HK-2 (cell line): Measurements from ENCODE around the gene RAB2B.

ENCODE experiments used
- DNase-seq: peaks from one replicate; pipeline ENCODE4 v3.0.0-alpha.2; 2018; ENCODE audit not compliant: unreplicated experiment

RAB2B gene

GRCh38 chr14:21476925-21477681 is at the start of gene RAB2B, which contains the start of gene TOX4:
Gene RAB2B, minus strand, starts transcription at chr14:21476959. Its CDS starts 87 bp downstream, at chr14:21476872.
Gene TOX4, plus strand, starts transcription at chr14:21477195. Its CDS starts 84 bp downstream, at chr14:21477279.
- DNase-seq, result peak; percentile 96

- peak; percentile 54 for DNase-seq
Measured at GRCh38 chr14:21525962-21526671, 49.4 kb upstream of the RAB2B start, which contains the start of gene SALL2. Gene SALL2, minus strand, starts transcription at chr14:21526346. Its CDS starts 219 bp downstream, at chr14:21526127.

DNA sequence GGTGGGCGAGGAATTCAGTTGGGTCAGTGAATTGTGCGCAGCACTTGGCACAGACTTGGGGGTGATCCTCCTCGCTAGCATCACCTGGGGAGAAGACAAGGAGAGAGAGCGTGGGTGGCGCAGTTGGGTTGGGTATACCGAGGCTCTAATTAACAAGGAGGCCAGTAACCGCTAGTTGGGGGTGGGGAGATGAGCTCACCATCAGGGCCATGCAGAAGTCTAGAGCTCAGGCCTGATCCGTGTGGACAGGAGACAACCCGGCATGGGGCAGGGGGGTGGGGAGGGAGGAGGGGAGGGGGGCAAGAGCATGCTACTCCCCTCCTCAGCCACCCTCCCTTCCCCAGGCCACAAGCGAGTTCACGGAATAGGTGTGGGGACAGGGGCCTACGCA is 48.8 kb upstream of the RAB2B start:
- DNase-seq, result no peak

DNA sequence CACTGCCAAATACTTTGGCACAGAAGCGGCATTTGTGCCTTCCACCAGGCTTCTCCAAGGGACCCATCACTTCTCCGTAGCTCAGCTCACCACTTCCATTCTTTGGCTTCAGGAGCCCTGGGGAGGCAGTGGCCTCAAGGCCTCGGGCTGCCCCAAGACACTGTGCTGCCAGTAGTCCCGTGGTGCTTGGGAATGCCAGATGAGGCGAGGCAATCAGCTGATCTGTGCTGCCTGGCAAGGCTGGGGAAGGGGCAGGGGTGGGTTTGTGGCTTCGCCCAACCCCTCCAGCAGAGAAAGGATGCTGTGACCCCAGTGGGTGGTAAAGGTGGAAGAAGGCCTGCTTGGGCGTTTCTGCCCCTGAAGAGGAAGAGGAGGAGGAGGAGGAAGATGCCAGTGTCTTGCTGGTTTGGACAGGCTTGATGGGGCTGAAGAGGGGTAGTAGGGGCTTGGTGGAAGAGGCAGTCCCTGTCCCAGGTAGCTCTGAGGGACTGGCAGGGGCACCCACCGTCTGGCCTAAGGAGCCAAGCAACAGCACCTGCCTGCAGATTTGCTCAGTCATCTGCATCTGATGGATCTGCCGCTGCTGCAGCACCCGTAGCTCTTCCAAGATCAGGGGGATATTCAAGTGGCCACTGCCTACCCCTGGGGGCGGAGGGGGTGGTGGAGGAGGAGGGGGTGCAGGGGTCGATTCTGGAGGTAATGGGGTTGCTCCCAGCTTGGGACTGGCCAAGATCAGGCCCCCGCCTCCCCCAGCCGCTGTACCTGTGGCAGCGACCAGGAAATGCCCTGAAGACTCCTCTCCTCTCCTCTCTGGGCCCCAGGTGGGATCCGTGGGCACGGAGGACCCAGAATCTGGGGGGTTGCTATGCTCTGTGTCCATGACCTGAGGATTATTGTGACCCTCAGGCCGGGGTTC is 48.1 kb upstream of the RAB2B start:
- DNase-seq, result no peak

GRCh38 chr14:21523203-21523602 is 46.4 kb upstream of the RAB2B start:
- DNase-seq, result no peak

DNA sequence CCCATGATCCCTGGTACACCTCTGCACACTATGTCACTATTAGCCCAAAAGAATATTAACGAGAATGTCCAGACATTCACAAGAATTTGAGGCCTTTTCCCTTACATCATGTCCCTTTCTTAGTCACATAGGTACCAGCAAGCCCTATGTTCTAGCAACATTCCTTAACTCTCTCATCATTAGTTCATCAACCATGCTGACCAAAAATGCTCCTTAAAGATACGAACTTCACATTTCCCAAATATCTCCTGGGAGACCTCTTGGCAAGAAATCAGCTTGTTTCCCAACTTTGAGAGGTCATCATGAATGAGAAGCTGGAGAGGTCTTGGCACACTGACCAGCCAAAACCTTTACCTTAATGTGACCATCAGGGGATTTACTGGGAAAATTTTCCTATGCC is 44.7 kb upstream of the RAB2B start:
- no peak for DNase-seq

- no peak for DNase-seq
Measured at GRCh38 chr14:21520767-21521166, 44.0 kb upstream of the RAB2B start.

- DNase-seq, result no peak
Measured at GRCh38 chr14:21518725-21519124, 42.0 kb upstream of the RAB2B start.

DNA sequence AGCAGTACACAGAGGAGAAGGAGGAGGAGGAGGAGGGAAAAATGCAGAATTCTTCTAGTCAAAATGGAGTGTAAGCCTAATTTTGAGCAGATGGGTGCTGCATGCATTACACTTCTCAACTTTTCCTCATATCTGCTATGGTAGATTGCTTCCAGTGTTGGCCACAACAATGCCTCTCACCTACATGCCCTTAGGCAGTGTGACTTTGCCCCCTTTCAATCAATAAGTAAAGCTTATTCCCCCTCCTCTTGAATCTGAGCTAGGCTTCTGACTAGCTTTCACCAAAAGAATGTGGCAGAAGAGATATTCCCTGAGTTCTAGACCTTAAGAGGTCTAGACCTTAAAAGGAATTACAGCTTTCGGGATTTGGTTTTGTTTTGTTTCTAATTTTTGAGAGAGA is 37.6 kb upstream of the RAB2B start:
- no peak for DNase-seq

- peak; percentile 96 for DNase-seq
Measured at GRCh38 chr14:21510735-21511657, 34.2 kb upstream of the RAB2B start, which contains the start of gene METTL3. Gene METTL3, minus strand, starts transcription at chr14:21511340. Its CDS starts 117 bp downstream, at chr14:21511223.

GRCh38 chr14:21509432-21510143 is 32.8 kb upstream of the RAB2B start:
- no peak for DNase-seq

GRCh38 chr14:21506557-21506956 is 29.8 kb upstream of the RAB2B start:
- DNase-seq, result no peak

DNA sequence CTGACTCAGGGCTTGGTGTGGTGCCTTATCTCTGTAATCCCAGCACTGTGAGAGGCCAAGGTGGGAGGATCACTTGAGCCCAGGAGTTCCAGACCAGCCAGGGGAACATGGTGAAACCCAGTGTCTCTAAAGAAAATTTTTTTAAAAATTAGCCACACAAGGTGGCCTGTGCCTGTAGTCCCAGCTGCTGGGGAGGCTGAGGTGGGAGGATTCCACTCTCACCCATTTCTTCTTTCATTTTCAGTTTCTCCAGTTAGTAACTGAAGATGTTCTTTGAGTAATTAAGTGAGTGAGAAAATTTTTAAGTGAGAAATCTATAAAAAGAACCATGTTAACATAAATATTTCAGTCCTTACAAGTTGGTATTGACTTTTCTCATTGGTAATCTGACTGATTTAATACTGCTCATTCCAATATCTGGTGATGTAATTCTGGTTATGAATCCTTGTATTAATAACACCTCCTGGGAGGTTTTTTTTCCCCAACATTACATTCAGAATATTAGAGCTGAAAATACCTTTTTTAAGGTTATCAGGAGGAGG is 28.3 kb upstream of the RAB2B start:
- no peak for DNase-seq

DNA sequence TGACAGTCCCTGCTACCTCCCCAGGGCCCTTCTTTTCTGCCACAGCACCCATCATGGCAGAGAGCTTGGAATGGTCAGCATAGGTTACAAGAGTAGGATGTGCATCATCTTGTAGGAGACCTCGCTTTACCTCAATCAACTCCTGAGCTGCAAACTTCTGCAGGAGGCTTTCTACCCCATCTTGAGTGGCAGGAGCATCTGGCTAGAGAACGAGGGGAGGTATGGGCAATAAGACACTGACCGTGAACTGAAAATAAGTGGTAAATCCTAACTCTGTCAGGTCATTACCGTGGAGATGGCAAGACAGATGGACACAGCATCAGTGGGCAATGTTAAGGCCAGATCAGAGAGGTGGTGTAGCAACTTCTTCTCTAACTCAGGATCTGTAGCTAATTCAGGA is 26.6 kb upstream of the RAB2B start:
- DNase-seq, result no peak

DNA sequence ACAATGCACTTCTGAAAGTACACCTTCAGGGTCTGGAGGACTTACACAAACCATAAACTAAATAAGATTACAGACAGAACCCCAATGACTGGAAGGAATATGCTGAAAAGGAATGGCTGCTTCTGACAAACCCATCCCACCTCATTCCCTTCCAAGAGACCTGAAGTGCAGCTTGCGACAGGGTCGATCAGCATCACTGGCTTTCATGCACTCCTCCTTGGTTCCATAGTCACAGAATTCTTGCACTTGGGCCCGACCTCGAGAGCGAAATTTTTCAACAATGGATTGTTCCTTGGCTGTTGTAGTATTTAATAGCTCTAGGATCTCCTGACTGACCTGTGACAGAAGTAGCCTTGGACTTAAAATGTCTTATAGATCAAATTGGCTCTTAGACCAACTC is 24.8 kb upstream of the RAB2B start:
- DNase-seq, result no peak

DNA sequence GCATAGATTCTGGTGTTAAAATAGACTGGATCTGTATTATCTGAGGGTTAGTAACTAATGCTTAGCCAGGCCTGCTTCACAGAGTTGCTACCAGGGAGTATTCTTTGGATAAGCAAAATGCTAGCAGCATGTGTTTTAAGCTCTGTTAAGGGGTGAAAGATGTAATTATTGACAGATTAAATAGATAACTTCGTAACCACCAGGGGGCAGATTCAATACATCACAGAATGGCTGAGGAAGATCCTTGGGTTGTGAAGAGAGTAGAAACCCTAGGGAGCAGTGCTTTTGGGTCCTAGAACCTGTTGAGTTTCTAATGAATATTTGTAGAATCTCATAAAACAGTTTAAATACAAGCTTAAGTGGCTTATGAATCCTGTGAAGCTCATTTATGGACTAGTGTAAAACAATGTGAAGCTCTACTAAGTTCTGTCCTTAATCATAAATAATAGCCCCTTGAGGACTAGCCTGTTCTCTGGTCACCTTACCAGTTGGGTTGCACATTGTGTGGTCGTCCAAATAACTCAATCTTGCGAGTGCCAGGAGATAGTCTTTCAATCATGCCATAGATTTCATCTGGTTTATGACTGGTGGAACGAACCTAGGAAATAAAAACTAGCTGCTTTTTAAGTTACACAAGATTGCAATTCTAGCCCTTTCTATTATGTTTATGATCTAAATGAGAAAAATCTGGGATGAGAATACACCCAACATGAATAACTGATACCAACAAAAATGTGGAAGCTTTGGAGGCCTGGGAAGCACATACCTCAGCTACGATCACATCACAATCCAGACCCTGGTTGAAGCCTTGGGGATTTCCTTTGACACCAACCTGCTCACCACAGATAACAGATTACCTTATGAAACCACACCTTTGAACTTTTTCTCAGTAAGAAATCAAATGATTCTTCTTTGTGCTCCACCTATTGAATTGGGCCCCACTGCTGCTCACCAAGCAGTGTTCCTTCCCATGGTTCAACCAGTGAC is 22.1 kb upstream of the RAB2B start:
- no peak for DNase-seq

GRCh38 chr14:21496453-21496852 is 19.7 kb upstream of the RAB2B start:
- no peak for DNase-seq

GRCh38 chr14:21494902-21495762 is 18.4 kb upstream of the RAB2B start:
- DNase-seq, result no peak
